Natural killer cell (primary cell): Measurements from ENCODE around the gene EIF4E1B. TPM values are rescaled to one million over a fixed set of nuclear protein-coding genes. Genes with fewer than 3 reads are reported as not detected.

Source experiments
- ATAC-seq, 3 donors: fragments of 150-1000 bp in 2 of 3; fragments of 200-7000 bp in 1 of 3; cut with Tn5 transposase; 1 replicate in 1 of 3; 2 replicates in 2 of 3; pipeline ENCODE4 v1.10.0; 2021; ENCODE audit warnings: mild to moderate bottlenecking in 2 of 3, moderate library complexity in 2 of 3
- DNase-seq, 2 donors: peaks; one replicate each; pipeline versions ENCODE4 v3.0.0 to v3.0.0-alpha.2; 2013 to 2021; ENCODE audit warnings: mixed read lengths in 1 of 2
- H3K27ac ChIP-seq: one replicate; pipeline ENCODE4 v1.5.1; 2013; ENCODE audit warnings: mild to moderate bottlenecking, low read length
- H3K27me3 ChIP-seq: one replicate; pipeline ENCODE4 v1.6.1; 2013; ENCODE audit warnings: low read length; ENCODE audit not compliant: control insufficient read depth, insufficient read depth
- H3K36me3 ChIP-seq: one replicate; pipeline ENCODE4 v1.6.1; 2013; ENCODE audit warnings: low read length; ENCODE audit not compliant: control insufficient read depth, insufficient read depth
- H3K4me1 ChIP-seq: one replicate; pipeline ENCODE4 v1.6.1; 2013; ENCODE audit warnings: low read length; ENCODE audit not compliant: control insufficient read depth, insufficient read depth
- H3K4me3 ChIP-seq: one replicate; pipeline ENCODE4 v1.5.1; 2013; ENCODE audit warnings: low read length
- H3K9me3 ChIP-seq: one replicate; pipeline ENCODE4 v1.6.1; 2013; ENCODE audit warnings: low read length; ENCODE audit not compliant: control insufficient read depth, insufficient read depth
- H3K27ac Mint-ChIP-seq, 2 donors: one replicate each; pipeline ENCODE4 v1.8.0; 2022; ENCODE audit warnings: mild to moderate bottlenecking in 2 of 2, mixed read lengths in 2 of 2, moderate library complexity in 1 of 2
- H3K27me3 Mint-ChIP-seq, 2 donors: one replicate each; pipeline ENCODE4 v1.8.0; 2022; ENCODE audit warnings: low read depth in 2 of 2, mixed read lengths in 2 of 2
- H3K36me3 Mint-ChIP-seq: one replicate; pipeline ENCODE4 v1.8.0; 2022; ENCODE audit warnings: mixed read lengths
- H3K4me1 Mint-ChIP-seq, 2 donors: one replicate each; pipeline ENCODE4 v1.8.0; 2022; ENCODE audit warnings: mixed read lengths in 2 of 2
- H3K4me3 Mint-ChIP-seq: one replicate; pipeline ENCODE4 v1.8.0; 2022; ENCODE audit warnings: mild to moderate bottlenecking, moderate library complexity, mixed read lengths
- H3K9me3 Mint-ChIP-seq, 2 donors: one replicate each; pipeline ENCODE4 v1.8.0; 2022; ENCODE audit warnings: mixed read lengths in 2 of 2
- WGBS: methylation state at CpG from one replicate; pipeline ENCODE4 v1.1.7; 2013; ENCODE audit warnings: missing lambda C conversion rate; ENCODE audit not compliant: insufficient coverage; 5-methylcytosine and 5-hydroxymethylcytosine counted together
- intact Hi-C: fragments of 100-400 bp; cut with micrococcal nuclease; formaldehyde crosslinking; loops from one replicate; pipeline ENCODE4 v1.14.2; 2022
- total RNA-seq, 4 donors: library from RNA; stranded (reverse); fragments of 120-200 nt in 1 of 4; gene quantifications; one replicate each; pipeline versions ENCODE4 v1.2.3 to v1.2.4, GENCODE V29; 2013 to 2022
- TF ChIP-seq, protein P1 (sequence below): fragments of 200-600 bp; IDR thresholded peaks from one replicate; pipeline ENCODE4 v1.8.0; 2022; ENCODE audit warnings: antibody characterized with exemption

EIF4E1B gene
- total RNA-seq, 3 donors from 2014 or later (not counting 1 experiment from before 2014, with no cell fraction given): not detected

DNA sequence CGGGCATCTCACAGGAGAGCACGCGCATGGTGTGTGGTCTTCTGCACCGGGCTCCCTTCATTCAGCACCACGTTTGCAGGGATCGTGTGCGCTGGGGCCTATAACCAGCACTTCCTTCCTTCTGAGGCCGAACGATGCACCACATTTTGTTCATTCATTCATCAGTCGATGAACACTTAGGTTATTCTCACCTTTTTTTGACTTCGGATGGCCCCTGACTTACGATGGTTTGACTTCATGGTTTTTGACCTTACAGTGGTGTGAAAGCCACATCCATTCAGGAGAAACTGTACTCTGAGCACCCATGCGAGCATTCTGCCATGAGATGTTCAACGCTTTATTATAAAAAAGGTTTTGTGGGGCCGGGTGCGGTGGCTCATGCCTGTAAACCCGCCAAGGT lies 44.3 kb downstream of the EIF4E1B start:
- H3K4me1 Mint-ChIP-seq: peaks cover 14 to 17% of the 10 kb centered on the region in 2 donors
- intact Hi-C loops: no loop called here

DNA sequence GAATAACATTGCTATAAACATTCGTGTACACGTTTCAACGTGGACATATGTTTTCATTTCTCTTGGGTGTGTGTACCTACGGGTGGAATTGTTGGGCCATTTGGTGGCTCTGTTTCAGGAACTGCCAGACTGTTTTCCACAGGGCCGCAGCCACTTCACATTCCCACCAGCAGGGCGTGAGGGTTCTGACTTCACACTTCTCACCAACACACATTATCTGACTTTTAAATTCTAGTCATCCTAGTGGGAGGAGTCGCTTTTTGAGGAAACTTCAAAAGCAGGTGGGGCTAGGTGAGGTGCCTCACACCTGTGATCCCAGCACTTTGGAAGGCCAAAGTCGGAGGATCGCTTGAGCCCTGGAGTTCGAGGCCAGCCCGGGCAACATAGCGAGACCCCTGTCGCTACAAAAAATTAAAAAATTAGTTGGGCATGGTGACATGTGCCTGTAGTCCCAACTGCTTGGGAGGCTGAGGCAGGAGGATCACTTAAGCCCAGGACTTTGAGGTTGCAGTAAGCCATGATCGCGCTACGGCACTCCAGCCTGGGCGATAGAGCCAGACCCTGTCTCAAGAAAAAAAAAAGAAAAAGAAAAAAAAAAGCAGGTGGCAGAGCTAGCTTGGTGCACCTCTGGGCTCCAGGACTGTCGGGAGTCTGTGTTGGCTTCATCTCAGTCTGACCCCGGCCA lies 45.3 kb downstream of the EIF4E1B start:
- no peaks in the 10 kb centered on the region for H3K9me3 Mint-ChIP-seq
- Histone ChIP-seq H3K4me1 (peaks cover 16% of the 10 kb centered on the region), H3K27me3 (peaks cover 30% of the 10 kb centered on the region), H3K9me3 (no peaks in the 10 kb centered on the region), H3K4me3 (no peak overlapping the region), H3K36me3 (no peaks in the 10 kb centered on the region), H3K27ac (no peak overlapping the region)
- H3K27ac Mint-ChIP-seq: no peak overlapping the region
- peaks cover 38% of the 10 kb centered on the region in 2 donors for H3K27me3 Mint-ChIP-seq
- TF ChIP-seq, protein P1, sequence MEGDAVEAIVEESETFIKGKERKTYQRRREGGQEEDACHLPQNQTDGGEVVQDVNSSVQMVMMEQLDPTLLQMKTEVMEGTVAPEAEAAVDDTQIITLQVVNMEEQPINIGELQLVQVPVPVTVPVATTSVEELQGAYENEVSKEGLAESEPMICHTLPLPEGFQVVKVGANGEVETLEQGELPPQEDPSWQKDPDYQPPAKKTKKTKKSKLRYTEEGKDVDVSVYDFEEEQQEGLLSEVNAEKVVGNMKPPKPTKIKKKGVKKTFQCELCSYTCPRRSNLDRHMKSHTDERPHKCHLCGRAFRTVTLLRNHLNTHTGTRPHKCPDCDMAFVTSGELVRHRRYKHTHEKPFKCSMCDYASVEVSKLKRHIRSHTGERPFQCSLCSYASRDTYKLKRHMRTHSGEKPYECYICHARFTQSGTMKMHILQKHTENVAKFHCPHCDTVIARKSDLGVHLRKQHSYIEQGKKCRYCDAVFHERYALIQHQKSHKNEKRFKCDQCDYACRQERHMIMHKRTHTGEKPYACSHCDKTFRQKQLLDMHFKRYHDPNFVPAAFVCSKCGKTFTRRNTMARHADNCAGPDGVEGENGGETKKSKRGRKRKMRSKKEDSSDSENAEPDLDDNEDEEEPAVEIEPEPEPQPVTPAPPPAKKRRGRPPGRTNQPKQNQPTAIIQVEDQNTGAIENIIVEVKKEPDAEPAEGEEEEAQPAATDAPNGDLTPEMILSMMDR: no peak
- DNase-seq: no peak
- H3K4me1 Mint-ChIP-seq: peaks cover 14 to 17% of the 10 kb centered on the region in 2 donors
- intact Hi-C loops: no loop called here
- H3K4me3 Mint-ChIP-seq: no peak overlapping the region
- WGBS: 77% methylated on average over 19 of the region's 19 CpGs
- ATAC-seq: no peak
- no peaks in the 10 kb centered on the region for H3K36me3 Mint-ChIP-seq

More for the DNA sequence above, 44.3 kb downstream of the EIF4E1B start:
- H3K27me3 ChIP-seq: peaks cover 30% of the 10 kb centered on the region
- DNase-seq: no peak
- H3K4me1 ChIP-seq: peaks cover 16% of the 10 kb centered on the region
- no peaks in the 10 kb centered on the region for H3K9me3 ChIP-seq
- no peak overlapping the region for H3K27ac Mint-ChIP-seq
- H3K36me3 Mint-ChIP-seq: no peaks in the 10 kb centered on the region
- ATAC-seq: peak; percentile 53 to 89 (median 80)
- no peak overlapping the region for H3K4me3 ChIP-seq
- TF ChIP-seq, protein P1: no peak
- H3K27me3 Mint-ChIP-seq: peaks cover 39 to 40% of the 10 kb centered on the region in 2 donors
- no peaks in the 10 kb centered on the region for H3K36me3 ChIP-seq
- H3K27ac ChIP-seq: no peak overlapping the region
- H3K9me3 Mint-ChIP-seq: no peaks in the 10 kb centered on the region
- peak overlapping the region; percentile 63 for H3K4me3 Mint-ChIP-seq
- 59% methylated on average over 17 of the region's 17 CpGs for WGBS

DNA sequence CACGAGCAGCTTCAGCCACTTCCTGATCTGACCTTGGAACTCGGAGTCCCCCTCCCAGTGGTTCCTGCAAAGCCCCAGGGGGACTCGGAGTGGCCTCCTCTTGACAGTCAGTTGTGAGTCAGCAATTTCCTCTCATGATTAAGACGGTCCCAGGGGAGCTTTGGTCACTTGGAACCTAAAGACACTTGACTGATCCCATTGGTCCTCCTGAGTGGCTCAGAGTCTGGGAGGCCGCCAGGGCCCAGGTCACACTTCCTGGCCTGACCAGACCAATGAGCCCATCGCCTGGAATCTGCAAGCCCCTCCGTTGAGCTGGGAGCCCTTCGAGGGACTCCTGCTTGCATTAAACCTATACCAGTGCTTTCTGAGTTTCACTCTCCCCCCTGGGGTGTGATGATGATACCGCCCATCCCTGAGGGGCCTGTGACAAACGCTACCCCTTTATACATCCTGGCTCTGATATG lies 45.9 kb downstream of the EIF4E1B start:
- Histone ChIP-seq H3K36me3 (no peaks in the 10 kb centered on the region), H3K4me1 (peaks cover 16% of the 10 kb centered on the region), H3K27ac (no peak overlapping the region), H3K9me3 (no peaks in the 10 kb centered on the region), H3K4me3 (no peak overlapping the region), H3K27me3 (peaks cover 29% of the 10 kb centered on the region)
- DNase-seq: no peak
- H3K27me3 Mint-ChIP-seq: peaks cover 35 to 36% of the 10 kb centered on the region in 2 donors
- H3K9me3 Mint-ChIP-seq: no peaks in the 10 kb centered on the region
- H3K4me1 Mint-ChIP-seq: peaks cover 14 to 17% of the 10 kb centered on the region in 2 donors
- intact Hi-C loops: no loop called here
- 57% methylated on average over 10 of the region's 10 CpGs for WGBS
- no peak for ATAC-seq
- no peak overlapping the region for H3K27ac Mint-ChIP-seq
- no peaks in the 10 kb centered on the region for H3K36me3 Mint-ChIP-seq
- H3K4me3 Mint-ChIP-seq: no peak overlapping the region
- TF ChIP-seq, protein P1: no peak
